Subcutaneous adipose tissue (tissue), 4 donors: ENCODE data around the gene RNF20. TPM values are rescaled to one million over a fixed set of nuclear protein-coding genes. Genes with fewer than 3 reads are reported as not detected.

Experiments
- total RNA-seq, 4 donors: library from RNA; depleted of rRNA; stranded (reverse); fragments of >200 nt; gene quantifications; one replicate each; pipeline ENCODE4 v1.1.0, GENCODE V29; 2016
- TF ChIP-seq, protein P1 (sequence below): fragments of 450-650 bp; IDR thresholded peaks from one replicate; pipeline ENCODE4 v1.5.1; 2016; ENCODE audit warnings: low read depth, mild to moderate bottlenecking, control low read depth, antibody characterized with exemption, moderate library complexity

Gene RNF20
- total RNA-seq, 4 donors from 2014 or later, result 21.5 to 23.2 (median 22.9) TPM

GRCh38 chr9:101578378-101578777, 44.7 kb downstream of the RNF20 start:
- TF ChIP-seq, protein P1, sequence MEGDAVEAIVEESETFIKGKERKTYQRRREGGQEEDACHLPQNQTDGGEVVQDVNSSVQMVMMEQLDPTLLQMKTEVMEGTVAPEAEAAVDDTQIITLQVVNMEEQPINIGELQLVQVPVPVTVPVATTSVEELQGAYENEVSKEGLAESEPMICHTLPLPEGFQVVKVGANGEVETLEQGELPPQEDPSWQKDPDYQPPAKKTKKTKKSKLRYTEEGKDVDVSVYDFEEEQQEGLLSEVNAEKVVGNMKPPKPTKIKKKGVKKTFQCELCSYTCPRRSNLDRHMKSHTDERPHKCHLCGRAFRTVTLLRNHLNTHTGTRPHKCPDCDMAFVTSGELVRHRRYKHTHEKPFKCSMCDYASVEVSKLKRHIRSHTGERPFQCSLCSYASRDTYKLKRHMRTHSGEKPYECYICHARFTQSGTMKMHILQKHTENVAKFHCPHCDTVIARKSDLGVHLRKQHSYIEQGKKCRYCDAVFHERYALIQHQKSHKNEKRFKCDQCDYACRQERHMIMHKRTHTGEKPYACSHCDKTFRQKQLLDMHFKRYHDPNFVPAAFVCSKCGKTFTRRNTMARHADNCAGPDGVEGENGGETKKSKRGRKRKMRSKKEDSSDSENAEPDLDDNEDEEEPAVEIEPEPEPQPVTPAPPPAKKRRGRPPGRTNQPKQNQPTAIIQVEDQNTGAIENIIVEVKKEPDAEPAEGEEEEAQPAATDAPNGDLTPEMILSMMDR, result no peak

GRCh38 chr9:101579711-101580545, 46.3 kb downstream of the RNF20 start:
- TF ChIP-seq, protein P1, result no peak

- TF ChIP-seq, protein P1, result no peak
These were observed 48.9 kb downstream of the RNF20 start for GRCh38 chr9:101582553-101582952.

DNA sequence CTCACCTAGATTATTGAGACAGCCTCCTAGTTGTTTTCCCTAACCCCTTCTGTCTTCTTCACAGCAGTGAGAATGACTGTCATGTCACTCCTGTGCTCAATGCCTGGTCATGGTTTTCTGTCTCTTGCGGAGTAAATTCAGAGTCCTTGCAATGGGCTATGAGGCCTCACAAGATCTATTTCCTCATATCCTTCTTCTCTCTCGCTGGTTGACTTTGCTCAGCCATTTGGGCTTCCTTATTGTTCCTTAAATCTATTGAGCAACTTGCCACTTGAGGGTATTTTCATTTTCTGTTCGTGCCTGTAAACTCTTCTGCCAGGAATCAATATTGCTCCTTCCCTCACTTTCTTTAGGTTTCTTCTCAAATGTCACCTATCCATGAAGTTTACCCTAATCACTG, 52.1 kb downstream of the RNF20 start:
- TF ChIP-seq, protein P1, result no peak

- TF ChIP-seq, protein P1, result no peak
These were observed 53.0 kb downstream of the RNF20 start for GRCh38 chr9:101586651-101587050.

DNA sequence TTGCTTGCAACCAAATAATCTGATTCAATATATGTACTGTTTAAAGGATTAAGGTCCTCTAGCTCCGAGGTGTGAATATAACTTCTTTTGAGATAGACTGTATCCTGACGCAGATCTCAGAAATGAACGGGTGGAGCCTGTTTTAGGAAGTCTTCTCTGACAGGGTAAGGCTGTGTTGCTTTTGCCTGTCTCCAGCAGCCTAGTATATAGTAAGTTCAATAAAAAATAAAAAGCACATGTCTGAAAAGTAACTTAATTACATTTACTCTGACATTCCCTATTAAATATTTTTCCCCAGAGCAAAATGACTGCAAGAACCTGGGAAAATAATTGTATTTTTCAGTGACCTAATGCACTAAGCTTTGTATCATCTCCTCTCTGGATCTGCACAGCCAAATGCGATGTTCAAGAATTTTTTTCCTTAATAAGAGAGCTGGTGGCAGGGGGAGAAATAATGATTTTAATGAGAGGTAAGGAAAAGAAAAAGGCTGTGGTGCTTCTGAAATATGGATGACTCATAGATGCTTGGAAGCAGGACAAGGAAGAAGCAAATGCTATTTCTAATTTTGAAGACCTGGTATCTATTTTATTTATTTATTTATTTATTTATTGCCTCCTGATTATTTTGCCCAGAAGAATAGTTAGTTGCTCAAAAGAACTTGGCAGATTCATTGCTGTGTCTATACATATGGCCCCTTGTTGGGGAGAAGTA, 53.8 kb downstream of the RNF20 start:
- TF ChIP-seq, protein P1, result no peak

GRCh38 chr9:101590901-101591300, 57.2 kb downstream of the RNF20 start:
- TF ChIP-seq, protein P1, result no peak
